HepG2 (cell line): ENCODE measurements around the gene CPNE4. TPM values are rescaled to one million over a fixed set of nuclear protein-coding genes. Genes with fewer than 3 reads are reported as not detected.

ENCODE experiments used
- GLI4 ChIP-seq: sonication (generic); formaldehyde crosslinking; IDR thresholded peaks from 2 replicates; pipeline ENCODE4 v1.5.1; 2020; ENCODE audit warnings: missing genetic modification reagents, mild to moderate bottlenecking, moderate library complexity, borderline replicate concordance
- HNRNPK ChIP-seq: fragments of 200-400 bp; formaldehyde crosslinking; IDR thresholded peaks from 2 replicates; pipeline ENCODE4 v1.6.1; 2018; ENCODE audit warnings: low read length, low read depth, moderate library complexity, mild to moderate bottlenecking; ENCODE audit not compliant: poor library complexity, severe bottlenecking
- NCOA5 ChIP-seq: sonication (generic); formaldehyde crosslinking; IDR thresholded peaks from 2 replicates; pipeline ENCODE4 v1.4.0; 2020; ENCODE audit warnings: missing genetic modification reagents
- NPAS2 ChIP-seq: sonication (generic); formaldehyde crosslinking; IDR thresholded peaks from 2 replicates; pipeline ENCODE4 v1.8.0; 2022; ENCODE audit warnings: mild to moderate bottlenecking, missing genetic modification reagents, borderline replicate concordance
- RBM22 ChIP-seq: fragments of 200-400 bp; formaldehyde crosslinking; optimal IDR thresholded peaks from 2 replicates; pipeline ENCODE3; 2017; ENCODE audit warnings: mild to moderate bottlenecking, low read length, moderate library complexity
- RXRB ChIP-seq: IDR thresholded peaks from 2 replicates; pipeline ENCODE4 v1.6.1; 2016; ENCODE audit warnings: borderline replicate concordance, missing genetic modification reagents, missing compliant biosample characterization
- TFAP4 ChIP-seq: sonication (generic); IDR thresholded peaks from 2 replicates; pipeline ENCODE4 v1.6.1; 2016; ENCODE audit warnings: low read depth, borderline replicate concordance
- ZBTB7B ChIP-seq: sonication (generic); formaldehyde crosslinking; IDR thresholded peaks from 2 replicates; pipeline ENCODE4 v1.4.0; 2020; ENCODE audit warnings: missing genetic modification reagents
- ZNF274 ChIP-seq: sonication (generic); formaldehyde crosslinking; IDR thresholded peaks from 2 replicates; pipeline ENCODE4 v1.5.1; 2020; ENCODE audit warnings: mild to moderate bottlenecking, missing genetic modification reagents
- ZNF367 ChIP-seq: sonication (generic); formaldehyde crosslinking; IDR thresholded peaks from 2 replicates; pipeline ENCODE4 v1.4.0; 2020; ENCODE audit warnings: missing genetic modification reagents, borderline replicate concordance
- ZNF484 ChIP-seq: sonication (generic); formaldehyde crosslinking; IDR thresholded peaks from 2 replicates; pipeline ENCODE4 v1.5.1; 2020; ENCODE audit warnings: mild to moderate bottlenecking, low read depth, missing genetic modification reagents, borderline replicate concordance
- ZNF510 ChIP-seq: sonication (generic); formaldehyde crosslinking; IDR thresholded peaks from 2 replicates; pipeline ENCODE4 v1.4.0; 2020; ENCODE audit warnings: low read depth, mild to moderate bottlenecking, missing genetic modification reagents
- ZNF557 ChIP-seq: sonication (generic); formaldehyde crosslinking; IDR thresholded peaks from 2 replicates; pipeline ENCODE4 v1.4.0; 2020; ENCODE audit warnings: missing genetic modification reagents
- ZNF563 ChIP-seq: sonication (generic); formaldehyde crosslinking; IDR thresholded peaks from 2 replicates; pipeline ENCODE4 v1.8.0; 2022; ENCODE audit warnings: mild to moderate bottlenecking, moderate library complexity, missing genetic modification reagents
- ZNF83 ChIP-seq: sonication (generic); formaldehyde crosslinking; IDR thresholded peaks from 2 replicates; pipeline ENCODE4 v1.4.0; 2020; ENCODE audit warnings: missing genetic modification reagents, mild to moderate bottlenecking, borderline replicate concordance
- ZSCAN12 ChIP-seq: sonication (generic); formaldehyde crosslinking; IDR thresholded peaks from 2 replicates; pipeline ENCODE4 v1.9.0; 2021; ENCODE audit warnings: mild to moderate bottlenecking, missing genetic modification reagents
- polyA plus RNA-seq, 8 experiments: library from polyadenylated mRNA; depleted of rRNA in 3 of 8; stranded (reverse) in 7 of 8; unstranded in 1 of 8; fragments of >200 nt; fragmentation: Illumina TruSeq in 4 of 8; extraction: Trizol in 4 of 8; gene quantifications; 2 replicates each; pipeline versions ENCODE4 v1.2.1 to v1.2.3, GENCODE V29; 2011 to 2016; ENCODE audit warnings: low read depth in 4 of 8, missing spikeins in 1 of 8, mixed read lengths in 1 of 8; ENCODE audit not compliant: insufficient read depth in 1 of 8
- total RNA-seq, 5 experiments: library from RNA; depleted of rRNA; stranded (reverse); fragments of >200 nt; fragmentation: Illumina TruSeq; extraction: Trizol; gene quantifications; 2 replicates each; pipeline ENCODE4 v1.2.3, GENCODE V29; 2016; ENCODE audit warnings: low read depth in 1 of 5

The CPNE4 gene
- total and polyA plus RNA-seq, 2 of the 13 experiments (the other 11 are each of a cell fraction or from before 2014, with no cell fraction given): not detected

- TF ChIP-seq HNRNPK (no peak), NPAS2 (CRISPR knock-in tag) (no peak), ZNF563 (CRISPR knock-in tag) (peak; percentile 96), ZBTB7B (CRISPR knock-in tag) (0 out of 2 replicates have a peak, but pooled peaks have one; percentile 16), ZNF484 (CRISPR knock-in tag) (peak; percentile 87; the same call in 1 of the 2 replicates), RXRB (no peak; the same call in 1 of the 2 replicates), RBM22 (peak; percentile 61), ZNF367 (CRISPR knock-in tag) (peak; percentile 90; the same call in 1 of the 2 replicates), TFAP4 (peak; percentile 34; the same call in 1 of the 2 replicates), ZNF83 (CRISPR knock-in tag) (peak; percentile 95), ZSCAN12 (CRISPR knock-in tag) (peak; percentile 84; the same call in 1 of the 2 replicates), GLI4 (CRISPR knock-in tag) (0 out of 2 replicates have a peak, but pooled peaks have one; percentile 73), ZNF510 (CRISPR knock-in tag) (peak; percentile 34; the same call in 1 of the 2 replicates), ZNF274 (CRISPR knock-in tag) (peak; percentile 99), NCOA5 (CRISPR knock-in tag) (no peak), ZNF557 (CRISPR knock-in tag) (peak; percentile 94; the same call in 1 of the 2 replicates)
These were observed 532.1 kb downstream of the CPNE4 start, which contains the start of gene MRPL3 (continued) for GRCh38 chr3:131502530-131503319.
